Transverse colon (tissue), 4 donors: ENCODE data around the gene RRP1B. TPM values are rescaled to one million over a fixed set of nuclear protein-coding genes. Genes with fewer than 3 reads are reported as not detected.

Experiments
- DNase-seq: peaks from one replicate; pipeline ENCODE4 v3.0.0-alpha.2; 2019
- H3K27ac ChIP-seq, 4 donors: fragments of 200-600 bp; sonication (generic); 2 replicates each; pipeline ENCODE4 v1.5.1; 2016 to 2018; ENCODE audit warnings: inconsistent platforms in 4 of 4
- H3K27me3 ChIP-seq: fragments of 200-600 bp; sonication (generic); 2 replicates; pipeline ENCODE4 v1.5.1; 2017; ENCODE audit warnings: inconsistent platforms
- H3K36me3 ChIP-seq, 4 donors: fragments of 200-600 bp; sonication (generic); 2 replicates each; pipeline ENCODE4 v1.5.1; 2017 to 2019; ENCODE audit warnings: inconsistent platforms in 4 of 4
- H3K4me1 ChIP-seq, 4 donors: fragments of 200-600 bp; sonication (generic); 2 replicates each; pipeline ENCODE4 v1.5.1; 2017 to 2020; ENCODE audit warnings: inconsistent platforms in 4 of 4
- H3K4me3 ChIP-seq, 4 donors: fragments of 200-600 bp; sonication (generic); 1 replicate in 1 of 4; 2 replicates in 3 of 4; pipeline versions ENCODE4 v1.5.1 to v1.6.1; 2017 to 2019; ENCODE audit warnings: inconsistent platforms in 4 of 4
- H3K9me3 ChIP-seq, 2 donors: fragments of 200-600 bp; sonication (generic); 2 replicates each; pipeline ENCODE4 v1.5.1; 2017 to 2019; ENCODE audit warnings: inconsistent platforms in 2 of 2
- CTCF ChIP-seq, 5 experiments: fragments of 200-600 bp in 3 of 5; fragments of 450-650 bp in 2 of 5; sonication (generic) in 3 of 5; IDR thresholded peaks; 1 replicate in 2 of 5; 2 replicates in 3 of 5; pipeline ENCODE4 v1.5.1; 2016 to 2017; ENCODE audit warnings: antibody characterized with exemption in 5 of 5, inconsistent platforms in 3 of 5, mild to moderate bottlenecking in 2 of 5, moderate library complexity in 1 of 5
- EP300 ChIP-seq: sonication (generic); formaldehyde crosslinking; IDR thresholded peaks from one replicate; pipeline ENCODE4 v1.6.1; 2017; ENCODE audit warnings: antibody characterized with exemption, low read depth
- POLR2A ChIP-seq: fragments of 450-650 bp; IDR thresholded peaks from one replicate; pipeline ENCODE4 v1.6.1; 2016; ENCODE audit warnings: antibody characterized with exemption, mild to moderate bottlenecking, moderate library complexity
- POLR2AphosphoS5 ChIP-seq, 3 donors: sonication (generic); formaldehyde crosslinking; IDR thresholded peaks; one replicate each; pipeline ENCODE4 v1.6.1; 2016; ENCODE audit warnings: antibody characterized with exemption in 3 of 3
- WGBS, 2 donors: methylation state at CpG; one replicate each; pipeline ENCODE4 v1.1.5; 2018; ENCODE audit warnings: low coverage in 1 of 2; 5-methylcytosine and 5-hydroxymethylcytosine counted together
- in situ Hi-C, 4 donors: fragments of 200-750 bp; cut with MboI; loops; one replicate each; pipeline versions ENCODE4 v1.15.0 to v1.15.1; 2017; ENCODE audit warnings: low sequenced_read_pairs in 3 of 4, low pct_ligation_motif_present in 1 of 4, low pct_unique_long_range_greater_than_20kb in 1 of 4
- intact Hi-C: fragments of 100-400 bp; cut with DNase I; formaldehyde crosslinking; loops from one replicate; pipeline ENCODE4 v1.15.1; 2023; ENCODE audit warnings: low total_unique reads
- total RNA-seq, 4 donors: library from RNA; depleted of rRNA; stranded (reverse); fragments of >200 nt; gene quantifications; one replicate each; pipeline ENCODE4 v1.1.0, GENCODE V29; 2016

RRP1B gene
- total RNA-seq, 4 donors from 2014 or later = 6.0 to 15.4 (median 12.0) TPM

- DNase-seq = no peak
- WGBS, 2 donors = 89 to 93% methylated on average over 5 to 21 of the region's 21 CpGs
- Histone ChIP-seq H3K9me3 (no peaks in the 10 kb centered on the region), H3K27ac (no peak overlapping the region), H3K36me3 (peaks cover 0 to 43% (median 19%) of the 10 kb centered on the region in 4 donors), H3K27me3 (no peaks in the 10 kb centered on the region), H3K4me1 (no peaks in the 10 kb centered on the region), H3K4me3 (no peak overlapping the region)
- no peak for TF ChIP-seq POLR2AphosphoS5 (IDR thresholded peaks at IDR 0.05)
- no peak for TF ChIP-seq CTCF (IDR thresholded peaks at IDR 0.05)
- TF ChIP-seq POLR2A = no peak
- no peak for TF ChIP-seq EP300
- intact Hi-C loops (no loop called here), in situ Hi-C loops (no loop called here)
Observed at GRCh38 chr21:43686811-43687565, 27.6 kb downstream of the RRP1B start.

- H3K27ac ChIP-seq = no peak overlapping the region
- in situ Hi-C loops (no loop called here), intact Hi-C loops (no loop called here)
- H3K4me3 ChIP-seq = no peak overlapping the region
- peaks cover 0 to 47% (median 15%) of the 10 kb centered on the region in 4 donors for H3K36me3 ChIP-seq
- no peaks in the 10 kb centered on the region for H3K27me3 ChIP-seq
- 85% methylated on average over 27 of the region's 27 CpGs; no CpG with 5 or more reads in 1 of the 2 donors for WGBS, 2 donors
- no peaks in the 10 kb centered on the region for H3K4me1 ChIP-seq
- no peaks in the 10 kb centered on the region for H3K9me3 ChIP-seq
- no peak for DNase-seq
- TF ChIP-seq EP300 = no peak
- no peak for TF ChIP-seq POLR2AphosphoS5 (IDR thresholded peaks at IDR 0.05)
- no peak for TF ChIP-seq POLR2A
- no peak for TF ChIP-seq CTCF (IDR thresholded peaks at IDR 0.05)
Observed at GRCh38 chr21:43687566-43688399, 28.4 kb downstream of the RRP1B start.

- Histone ChIP-seq H3K27me3 (no peaks in the 10 kb centered on the region), H3K9me3 (no peaks in the 10 kb centered on the region), H3K36me3 (peaks cover 0 to 50% (median 14%) of the 10 kb centered on the region in 4 donors), H3K27ac (no peak overlapping the region), H3K4me1 (no peaks in the 10 kb centered on the region), H3K4me3 (no peak overlapping the region)
- no peak for TF ChIP-seq CTCF (IDR thresholded peaks at IDR 0.05)
- TF ChIP-seq POLR2AphosphoS5 (IDR thresholded peaks at IDR 0.05) = no peak
- TF ChIP-seq EP300 = no peak
- no peak for TF ChIP-seq POLR2A
- in situ Hi-C loops = no loop called here
- intact Hi-C loops = no loop called here
- 97% methylated on average over 12 of the region's 12 CpGs; no CpG with 5 or more reads in 1 of the 2 donors for WGBS, 2 donors
- DNase-seq = no peak
Observed at GRCh38 chr21:43688906-43689305, 29.5 kb downstream of the RRP1B start.
